Measurements from ENCODE around the gene KPTN. TPM values are rescaled to one million over a fixed set of nuclear protein-coding genes. Genes with fewer than 3 reads are reported as not detected.
A peak's percentile ranks its signal among the peaks of the same experiment; 100 is the strongest.

KPTN gene
- total and polyA plus RNA-seq, 2 of the 13 experiments (the other 11 are each of a cell fraction or from before 2014, with no cell fraction given): 9.1 to 13.3 TPM

DNA sequence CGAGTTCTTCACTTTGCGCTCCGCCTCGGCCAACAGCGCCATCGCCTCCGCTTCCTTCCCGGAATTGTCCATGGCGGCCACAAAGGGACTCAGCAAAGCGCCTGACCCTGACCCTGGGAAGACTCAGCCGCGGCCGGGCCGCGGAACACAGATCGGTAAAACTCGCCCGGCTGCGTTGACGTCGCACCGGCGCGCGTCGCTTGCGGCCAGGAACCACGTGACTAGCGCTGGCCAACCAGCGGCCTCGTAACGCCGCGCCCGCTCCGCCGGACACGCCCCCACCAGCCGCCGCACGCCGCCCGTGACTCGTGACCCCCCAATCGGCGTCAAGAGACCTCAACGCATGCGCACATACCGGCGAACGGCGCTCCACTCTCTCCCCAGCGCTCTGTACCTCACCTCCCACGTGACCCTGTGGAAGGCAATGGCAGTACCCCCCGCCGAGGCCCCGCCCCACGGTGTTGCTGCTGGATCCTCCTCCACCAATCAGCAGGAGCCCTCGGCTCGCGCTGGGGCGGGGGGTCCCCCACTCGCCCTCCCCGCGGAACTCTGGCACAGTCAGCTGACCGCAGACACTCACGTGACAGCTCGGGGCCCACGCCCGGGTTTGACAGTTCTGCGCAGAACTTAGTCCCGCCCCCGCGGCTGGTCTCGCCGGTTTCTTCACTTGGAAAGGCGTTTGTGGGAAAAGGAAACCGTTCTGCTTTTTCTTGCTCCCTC lies 31.0 kb upstream of the KPTN start, which contains the start of gene NAPA (continued):
- TF ChIP-seq, protein P1, sequence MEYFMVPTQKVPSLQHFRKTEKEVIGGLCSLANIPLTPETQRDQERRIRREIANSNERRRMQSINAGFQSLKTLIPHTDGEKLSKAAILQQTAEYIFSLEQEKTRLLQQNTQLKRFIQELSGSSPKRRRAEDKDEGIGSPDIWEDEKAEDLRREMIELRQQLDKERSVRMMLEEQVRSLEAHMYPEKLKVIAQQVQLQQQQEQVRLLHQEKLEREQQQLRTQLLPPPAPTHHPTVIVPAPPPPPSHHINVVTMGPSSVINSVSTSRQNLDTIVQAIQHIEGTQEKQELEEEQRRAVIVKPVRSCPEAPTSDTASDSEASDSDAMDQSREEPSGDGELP (IDR thresholded peaks at IDR 0.05; ENCODE audit: borderline replicate concordance, low read depth): peak; percentile 91; the same call in 1 of the 2 replicates
- TF ChIP-seq ZNF430 (CRISPR knock-in tag; IDR thresholded peaks at IDR 0.05) (no peak), REXO4 (CRISPR knock-in tag; IDR thresholded peaks at IDR 0.05; ENCODE audit: borderline replicate concordance) (no peak), ZFP36L2 (CRISPR knock-in tag; IDR thresholded peaks at IDR 0.05) (no peak), PHF20 (CRISPR knock-in tag; IDR thresholded peaks at IDR 0.05) (peak; percentile 95), PLRG1 (conservative IDR thresholded peaks at IDR 0.05) (no peak), KDM3A (CRISPR knock-in tag; IDR thresholded peaks at IDR 0.05; ENCODE audit: low read depth) (no peak), ZNF589 (CRISPR knock-in tag; conservative IDR thresholded peaks at IDR 0.05) (no peak; the same call in 1 of the 2 replicates), ZNF556 (CRISPR knock-in tag; IDR thresholded peaks at IDR 0.05; ENCODE audit: borderline replicate concordance) (peak; percentile 81), ERF (CRISPR knock-in tag; IDR thresholded peaks at IDR 0.05) (no peak; the same call in 1 of the 2 replicates), ZNF446 (CRISPR knock-in tag; IDR thresholded peaks at IDR 0.05) (no peak), PRMT3 (CRISPR knock-in tag; IDR thresholded peaks at IDR 0.05; ENCODE audit: borderline replicate concordance, low read depth) (no peak), ZNF382 (CRISPR knock-in tag; IDR thresholded peaks at IDR 0.05; ENCODE audit: borderline replicate concordance) (no peak), SP4 (CRISPR knock-in tag; IDR thresholded peaks at IDR 0.05) (peak; percentile 85), NFE2 (CRISPR knock-in tag; IDR thresholded peaks at IDR 0.05) (no peak), HMG20B (CRISPR knock-in tag; conservative IDR thresholded peaks at IDR 0.05) (peak; percentile 27; the same call in 1 of the 2 replicates)
- TF ChIP-seq, protein P2, sequence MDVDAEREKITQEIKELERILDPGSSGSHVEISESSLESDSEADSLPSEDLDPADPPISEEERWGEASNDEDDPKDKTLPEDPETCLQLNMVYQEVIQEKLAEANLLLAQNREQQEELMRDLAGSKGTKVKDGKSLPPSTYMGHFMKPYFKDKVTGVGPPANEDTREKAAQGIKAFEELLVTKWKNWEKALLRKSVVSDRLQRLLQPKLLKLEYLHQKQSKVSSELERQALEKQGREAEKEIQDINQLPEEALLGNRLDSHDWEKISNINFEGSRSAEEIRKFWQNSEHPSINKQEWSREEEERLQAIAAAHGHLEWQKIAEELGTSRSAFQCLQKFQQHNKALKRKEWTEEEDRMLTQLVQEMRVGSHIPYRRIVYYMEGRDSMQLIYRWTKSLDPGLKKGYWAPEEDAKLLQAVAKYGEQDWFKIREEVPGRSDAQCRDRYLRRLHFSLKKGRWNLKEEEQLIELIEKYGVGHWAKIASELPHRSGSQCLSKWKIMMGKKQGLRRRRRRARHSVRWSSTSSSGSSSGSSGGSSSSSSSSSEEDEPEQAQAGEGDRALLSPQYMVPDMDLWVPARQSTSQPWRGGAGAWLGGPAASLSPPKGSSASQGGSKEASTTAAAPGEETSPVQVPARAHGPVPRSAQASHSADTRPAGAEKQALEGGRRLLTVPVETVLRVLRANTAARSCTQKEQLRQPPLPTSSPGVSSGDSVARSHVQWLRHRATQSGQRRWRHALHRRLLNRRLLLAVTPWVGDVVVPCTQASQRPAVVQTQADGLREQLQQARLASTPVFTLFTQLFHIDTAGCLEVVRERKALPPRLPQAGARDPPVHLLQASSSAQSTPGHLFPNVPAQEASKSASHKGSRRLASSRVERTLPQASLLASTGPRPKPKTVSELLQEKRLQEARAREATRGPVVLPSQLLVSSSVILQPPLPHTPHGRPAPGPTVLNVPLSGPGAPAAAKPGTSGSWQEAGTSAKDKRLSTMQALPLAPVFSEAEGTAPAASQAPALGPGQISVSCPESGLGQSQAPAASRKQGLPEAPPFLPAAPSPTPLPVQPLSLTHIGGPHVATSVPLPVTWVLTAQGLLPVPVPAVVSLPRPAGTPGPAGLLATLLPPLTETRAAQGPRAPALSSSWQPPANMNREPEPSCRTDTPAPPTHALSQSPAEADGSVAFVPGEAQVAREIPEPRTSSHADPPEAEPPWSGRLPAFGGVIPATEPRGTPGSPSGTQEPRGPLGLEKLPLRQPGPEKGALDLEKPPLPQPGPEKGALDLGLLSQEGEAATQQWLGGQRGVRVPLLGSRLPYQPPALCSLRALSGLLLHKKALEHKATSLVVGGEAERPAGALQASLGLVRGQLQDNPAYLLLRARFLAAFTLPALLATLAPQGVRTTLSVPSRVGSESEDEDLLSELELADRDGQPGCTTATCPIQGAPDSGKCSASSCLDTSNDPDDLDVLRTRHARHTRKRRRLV (CRISPR knock-in tag; IDR thresholded peaks at IDR 0.05): no peak
- TF ChIP-seq, protein P3, sequence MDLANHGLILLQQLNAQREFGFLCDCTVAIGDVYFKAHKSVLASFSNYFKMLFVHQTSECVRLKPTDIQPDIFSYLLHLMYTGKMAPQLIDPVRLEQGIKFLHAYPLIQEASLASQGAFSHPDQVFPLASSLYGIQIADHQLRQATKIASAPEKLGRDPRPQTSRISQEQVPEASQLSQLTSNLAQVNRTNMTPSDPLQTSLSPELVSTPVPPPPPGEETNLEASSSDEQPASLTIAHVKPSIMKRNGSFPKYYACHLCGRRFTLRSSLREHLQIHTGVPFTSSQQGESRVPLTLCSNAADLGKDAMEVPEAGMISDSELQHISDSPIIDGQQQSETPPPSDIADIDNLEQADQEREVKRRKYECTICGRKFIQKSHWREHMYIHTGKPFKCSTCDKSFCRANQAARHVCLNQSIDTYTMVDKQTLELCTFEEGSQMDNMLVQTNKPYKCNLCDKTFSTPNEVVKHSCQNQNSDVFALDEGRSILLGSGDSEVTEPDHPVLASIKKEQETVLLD (CRISPR knock-in tag; IDR thresholded peaks at IDR 0.05; ENCODE audit: low read depth): peak; percentile 79
- TF ChIP-seq, protein P4, sequence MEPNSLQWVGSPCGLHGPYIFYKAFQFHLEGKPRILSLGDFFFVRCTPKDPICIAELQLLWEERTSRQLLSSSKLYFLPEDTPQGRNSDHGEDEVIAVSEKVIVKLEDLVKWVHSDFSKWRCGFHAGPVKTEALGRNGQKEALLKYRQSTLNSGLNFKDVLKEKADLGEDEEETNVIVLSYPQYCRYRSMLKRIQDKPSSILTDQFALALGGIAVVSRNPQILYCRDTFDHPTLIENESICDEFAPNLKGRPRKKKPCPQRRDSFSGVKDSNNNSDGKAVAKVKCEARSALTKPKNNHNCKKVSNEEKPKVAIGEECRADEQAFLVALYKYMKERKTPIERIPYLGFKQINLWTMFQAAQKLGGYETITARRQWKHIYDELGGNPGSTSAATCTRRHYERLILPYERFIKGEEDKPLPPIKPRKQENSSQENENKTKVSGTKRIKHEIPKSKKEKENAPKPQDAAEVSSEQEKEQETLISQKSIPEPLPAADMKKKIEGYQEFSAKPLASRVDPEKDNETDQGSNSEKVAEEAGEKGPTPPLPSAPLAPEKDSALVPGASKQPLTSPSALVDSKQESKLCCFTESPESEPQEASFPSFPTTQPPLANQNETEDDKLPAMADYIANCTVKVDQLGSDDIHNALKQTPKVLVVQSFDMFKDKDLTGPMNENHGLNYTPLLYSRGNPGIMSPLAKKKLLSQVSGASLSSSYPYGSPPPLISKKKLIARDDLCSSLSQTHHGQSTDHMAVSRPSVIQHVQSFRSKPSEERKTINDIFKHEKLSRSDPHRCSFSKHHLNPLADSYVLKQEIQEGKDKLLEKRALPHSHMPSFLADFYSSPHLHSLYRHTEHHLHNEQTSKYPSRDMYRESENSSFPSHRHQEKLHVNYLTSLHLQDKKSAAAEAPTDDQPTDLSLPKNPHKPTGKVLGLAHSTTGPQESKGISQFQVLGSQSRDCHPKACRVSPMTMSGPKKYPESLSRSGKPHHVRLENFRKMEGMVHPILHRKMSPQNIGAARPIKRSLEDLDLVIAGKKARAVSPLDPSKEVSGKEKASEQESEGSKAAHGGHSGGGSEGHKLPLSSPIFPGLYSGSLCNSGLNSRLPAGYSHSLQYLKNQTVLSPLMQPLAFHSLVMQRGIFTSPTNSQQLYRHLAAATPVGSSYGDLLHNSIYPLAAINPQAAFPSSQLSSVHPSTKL (CRISPR knock-in tag; IDR thresholded peaks at IDR 0.05): peak; percentile 63; the same call in 1 of the 2 replicates
